Measurements from ENCODE around the gene WDR7. TPM values are rescaled to one million over a fixed set of nuclear protein-coding genes. Genes with fewer than 3 reads are reported as not detected.

WDR7 gene
- total RNA-seq, 6 donors from 2014 or later, result 17.8 to 58.7 (median 26.7) TPM

GRCh38 chr18:57038395-57038794 is 387.2 kb downstream of the WDR7 start:
- H3K27me3 ChIP-seq, result no peaks in the 10 kb centered on the region
- WGBS, 2 donors, result 74 to 78% methylated on average over 6 of the region's 6 CpGs
- no peak overlapping the region for H3K27ac ChIP-seq
- DNase-seq, result no peak
- no peak for TF ChIP-seq POLR2AphosphoS5 (IDR thresholded peaks at IDR 0.05)
- TF ChIP-seq EP300 (IDR thresholded peaks at IDR 0.05), result no peak
- no peak for TF ChIP-seq POLR2A (IDR thresholded peaks at IDR 0.05)
- TF ChIP-seq CTCF (IDR thresholded peaks at IDR 0.05), result no peak
- no peaks in the 10 kb centered on the region for H3K36me3 ChIP-seq
- H3K4me1 ChIP-seq, result no peaks in the 10 kb centered on the region
- H3K9me3 ChIP-seq, result no peaks in the 10 kb centered on the region
- no peak overlapping the region for H3K4me3 ChIP-seq
- no peak for ATAC-seq (ENCODE audit: low FRiP score in 2 of 2)

GRCh38 chr18:57040175-57040574 is 389.0 kb downstream of the WDR7 start:
- Histone ChIP-seq H3K36me3 (no peaks in the 10 kb centered on the region), H3K4me1 (no peaks in the 10 kb centered on the region), H3K9me3 (no peaks in the 10 kb centered on the region), H3K27me3 (no peaks in the 10 kb centered on the region), H3K4me3 (no peak overlapping the region), H3K27ac (no peak overlapping the region)
- ATAC-seq (ENCODE audit: low FRiP score in 2 of 2) (no peak), DNase-seq (no peak)
- TF ChIP-seq POLR2AphosphoS5 (IDR thresholded peaks at IDR 0.05), result no peak
- TF ChIP-seq CTCF (IDR thresholded peaks at IDR 0.05), result no peak
- TF ChIP-seq EP300 (IDR thresholded peaks at IDR 0.05), result no peak
- no peak for TF ChIP-seq POLR2A (IDR thresholded peaks at IDR 0.05)
- WGBS, 2 donors, result 83 to 88% methylated on average over 2 of the region's 3 CpGs

GRCh38 chr18:57043241-57043640 is 392.1 kb downstream of the WDR7 start:
- H3K27ac ChIP-seq, result no peak overlapping the region
- ATAC-seq (ENCODE audit: low FRiP score in 2 of 2), result no peak
- TF ChIP-seq EP300 (IDR thresholded peaks at IDR 0.05) (no peak), POLR2AphosphoS5 (IDR thresholded peaks at IDR 0.05) (no peak), CTCF (IDR thresholded peaks at IDR 0.05) (no peak), POLR2A (IDR thresholded peaks at IDR 0.05) (no peak)

GRCh38 chr18:57048351-57048750 is 397.2 kb downstream of the WDR7 start:
- Histone ChIP-seq H3K27ac (no peak overlapping the region), H3K4me3 (no peak overlapping the region), H3K36me3 (no peaks in the 10 kb centered on the region), H3K27me3 (no peaks in the 10 kb centered on the region), H3K9me3 (no peaks in the 10 kb centered on the region), H3K4me1 (no peaks in the 10 kb centered on the region)
- DNase-seq (no peak), ATAC-seq (ENCODE audit: low FRiP score in 2 of 2) (no peak)
- TF ChIP-seq CTCF (IDR thresholded peaks at IDR 0.05) (no peak), POLR2AphosphoS5 (IDR thresholded peaks at IDR 0.05) (no peak), EP300 (IDR thresholded peaks at IDR 0.05) (no peak), POLR2A (IDR thresholded peaks at IDR 0.05) (no peak)
- 67 to 73% methylated on average over 9 of the region's 9 CpGs for WGBS, 2 donors

More at GRCh38 chr18:57043241-57043640, 392.1 kb downstream of the WDR7 start:
- Histone ChIP-seq H3K27me3 (no peaks in the 10 kb centered on the region), H3K4me1 (no peaks in the 10 kb centered on the region), H3K4me3 (no peak overlapping the region), H3K9me3 (no peaks in the 10 kb centered on the region), H3K36me3 (no peaks in the 10 kb centered on the region)
- DNase-seq, result no peak
- WGBS, 2 donors, result 80 to 86% methylated on average over 3 of the region's 3 CpGs

- TF ChIP-seq POLR2A (IDR thresholded peaks at IDR 0.05), result no peak
- no peak for TF ChIP-seq POLR2AphosphoS5 (IDR thresholded peaks at IDR 0.05)
- TF ChIP-seq CTCF (IDR thresholded peaks at IDR 0.05), result no peak
- TF ChIP-seq EP300 (IDR thresholded peaks at IDR 0.05), result no peak
- no peaks in the 10 kb centered on the region for H3K27me3 ChIP-seq
- no peaks in the 10 kb centered on the region for H3K4me1 ChIP-seq
- no peaks in the 10 kb centered on the region for H3K36me3 ChIP-seq
- H3K9me3 ChIP-seq, result no peaks in the 10 kb centered on the region
- ATAC-seq (ENCODE audit: low FRiP score in 2 of 2) (no peak), DNase-seq (peak in 1 of 2 donors; percentile 61)
- 31 to 60% methylated on average over 2 to 9 of the region's 9 CpGs for WGBS, 2 donors
- no peak overlapping the region for H3K4me3 ChIP-seq
- no peak overlapping the region for H3K27ac ChIP-seq
Observed at GRCh38 chr18:57048859-57049258, 397.7 kb downstream of the WDR7 start.
